GM10248 (cell line): ENCODE measurements around the gene DGKE.

ENCODE experiments used
- CTCF ChIA-PET: fragments of 300-600 bp; sonication (Branson Sonifier 250); formaldehyde crosslinking; extraction: SDS; loops from one replicate; lab custom pipeline; 2021; ENCODE audit warnings: antibody characterized with exemption; lab: Yijun Ruan, JAX
- POLR2A ChIA-PET: fragments of 350-650 bp; sonication (Branson Sonifier 250); formaldehyde crosslinking; extraction: SDS; loops from one replicate; lab custom pipeline; 2020; ENCODE audit warnings: antibody characterized with exemption; lab: Yijun Ruan, JAX
- DNase-seq: peaks from one replicate; pipeline ENCODE4 v3.0.0; 2012; ENCODE audit errors: extremely low spot score
- CTCF ChIP-seq: IDR thresholded peaks from 2 replicates; pipeline ENCODE4 v1.5.1; 2012; ENCODE audit warnings: mild to moderate bottlenecking, low read depth; ENCODE audit errors: extremely low read depth, missing control alignments, control extremely low read depth

The DGKE gene

DNA sequence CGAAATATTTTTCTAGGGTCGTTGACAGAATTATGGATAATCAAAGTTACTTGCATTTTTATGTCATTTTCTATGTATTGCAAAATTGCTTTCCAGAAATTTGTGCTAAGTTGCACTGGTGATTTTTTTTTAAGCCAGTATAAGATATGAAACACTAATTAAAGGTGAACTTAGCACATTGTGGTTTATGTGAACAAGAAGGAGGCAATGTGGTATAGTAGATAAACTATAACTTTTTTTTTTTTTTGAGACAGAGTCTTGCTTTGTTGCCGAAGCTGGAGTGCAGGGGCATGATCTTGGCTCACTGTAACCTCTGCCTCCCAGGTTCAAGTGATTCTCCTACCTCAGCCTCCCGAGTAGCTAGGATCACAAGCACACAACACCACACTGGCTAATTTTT is 13.2 kb downstream of the DGKE start:
- ChIA-PET CTCF (no interaction called here), POLR2A (no interaction called here)
- no peak for DNase-seq
- no peak for TF ChIP-seq CTCF

- ChIA-PET POLR2A (interaction anchor here (0.8 kb wide), 1 partner anchor 36 kb away, joined by 3 read pairs; no protein-coding TSS in a partner anchor), CTCF (interaction anchor here (0.7 to 1.6 kb wide), 4 partner anchors 11 to 29 kb away, joined by 3 to 5 read pairs (median 3); partner anchors contain the start of genes C17orf67 and DGKE)
- DNase-seq, result no peak
- TF ChIP-seq CTCF, result no peak
Measured at GRCh38 chr17:56849131-56849530, 15.2 kb downstream of the DGKE start.

GRCh38 chr17:56850591-56850990 is 16.6 kb downstream of the DGKE start:
- DNase-seq, result no peak
- POLR2A ChIA-PET, result no interaction called here
- CTCF ChIA-PET, result interaction anchor here (1.2 to 3.3 kb wide), 5 partner anchors 8 to 25 kb away, joined by 5 to 17 read pairs (median 5); no protein-coding TSS in a partner anchor
- TF ChIP-seq CTCF, result no peak

DNA sequence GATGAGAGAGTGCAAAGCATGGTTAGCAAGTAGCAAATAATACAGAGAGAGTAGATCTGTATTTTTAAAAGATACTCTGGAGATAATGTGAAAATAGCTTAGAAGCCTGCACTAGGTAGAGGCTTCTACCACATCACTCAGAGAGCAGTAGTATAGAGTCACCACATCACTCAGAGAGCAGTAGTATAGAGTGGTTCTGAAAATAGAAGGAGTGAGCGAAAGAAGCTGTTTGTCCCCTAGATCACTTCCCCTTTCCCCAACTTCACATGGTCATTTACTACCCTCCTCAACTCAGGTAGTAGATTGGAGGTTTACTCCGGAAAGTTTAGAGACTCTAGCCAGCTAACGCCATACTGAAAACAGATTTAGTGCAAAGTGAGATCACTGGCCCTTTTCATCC is 17.1 kb downstream of the DGKE start:
- DNase-seq, result no peak
- ChIA-PET CTCF (interaction anchor here (1.2 to 3.3 kb wide), 5 partner anchors 8 to 25 kb away, joined by 5 to 17 read pairs (median 5); partner anchors contain the start of genes C17orf67 and DGKE), POLR2A (no interaction called here)
- TF ChIP-seq CTCF, result no peak

DNA sequence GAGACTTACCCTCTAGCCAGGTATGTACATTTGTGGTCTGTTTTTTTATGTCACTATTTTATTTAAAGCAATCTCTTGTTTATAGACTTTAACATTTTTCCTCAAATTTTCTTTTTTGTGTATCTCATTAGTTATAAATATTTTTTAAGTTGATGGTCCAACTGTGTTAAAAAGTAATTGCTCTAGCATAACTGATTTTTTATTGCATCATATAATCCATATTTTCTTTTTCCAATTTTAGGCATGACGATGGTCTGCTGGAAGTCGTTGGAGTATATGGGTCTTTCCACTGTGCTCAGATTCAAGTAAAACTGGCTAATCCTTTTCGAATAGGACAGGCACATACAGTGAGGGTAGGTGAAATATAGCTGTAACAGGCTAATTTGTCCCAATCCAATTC is 27.9 kb downstream of the DGKE start:
- DNase-seq, result no peak
- ChIA-PET CTCF (interaction anchor here (1.1 to 3.8 kb wide), 2 partner anchors 10 to 78 kb away, joined by 3 to 17 read pairs; no protein-coding TSS in a partner anchor), POLR2A (no interaction called here)
- TF ChIP-seq CTCF, result no peak

DNA sequence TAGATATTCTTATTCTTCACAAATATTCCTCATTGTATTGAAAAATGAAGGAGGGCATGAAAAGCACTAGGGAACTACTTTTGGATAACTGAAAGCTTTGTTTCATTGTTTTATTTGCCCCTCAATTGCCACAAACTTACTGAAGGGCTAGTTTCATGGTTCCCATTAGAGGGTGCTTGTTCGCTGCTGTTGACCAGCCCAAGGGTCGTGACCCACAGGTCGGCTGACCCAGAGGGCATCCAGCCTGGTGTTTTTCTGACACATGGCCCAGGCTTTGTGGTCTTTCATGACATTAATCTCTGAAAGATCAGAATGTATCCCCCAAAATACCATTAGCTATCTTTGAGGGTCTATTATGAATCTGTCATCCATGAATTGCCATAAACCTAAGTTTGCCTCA is 30.0 kb downstream of the DGKE start:
- DNase-seq, result no peak
- POLR2A ChIA-PET, result no interaction called here
- TF ChIP-seq CTCF, result no peak
- CTCF ChIA-PET, result interaction anchor here (1.8 to 3.8 kb wide), 2 partner anchors 12 to 76 kb away, joined by 4 to 17 read pairs; no protein-coding TSS in a partner anchor

DNA sequence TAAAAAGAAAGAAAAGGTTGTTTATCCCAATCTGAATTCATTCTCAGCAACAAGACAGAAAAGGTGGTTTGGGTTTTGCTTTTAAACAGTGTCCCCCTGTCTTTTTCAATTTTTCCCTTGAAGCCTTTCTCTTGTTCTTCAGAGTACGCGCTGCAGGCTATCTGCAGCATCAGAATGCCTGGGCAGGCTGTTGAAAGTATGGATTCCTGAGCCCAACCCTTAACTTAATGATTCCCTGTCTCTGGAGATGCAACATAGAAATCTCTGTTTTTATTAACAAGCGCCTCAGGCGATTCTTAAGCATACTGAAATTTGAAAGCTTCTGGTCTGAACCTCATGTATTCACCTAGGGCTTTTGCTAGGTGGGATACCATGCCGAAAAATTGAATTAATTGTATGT is 32.1 kb downstream of the DGKE start:
- no peak for TF ChIP-seq CTCF
- CTCF ChIA-PET, result no interaction called here
- POLR2A ChIA-PET, result no interaction called here
- no peak for DNase-seq
